Smooth muscle cell (in vitro differentiated cells): ENCODE results near the gene NID1. TPM values are rescaled to one million over a fixed set of nuclear protein-coding genes. Genes with fewer than 3 reads are reported as not detected.

Source experiments
- DNase-seq: peaks from one replicate; lab custom pipeline; 2025; ENCODE audit not compliant: unreplicated experiment; lab: John Stamatoyannopoulos, UW
- H2AFZ ChIP-seq: fragments of 200-600 bp; sonication (generic); 2 replicates; pipeline ENCODE4 v1.6.0; 2016; ENCODE audit warnings: antibody characterized with exemption, low read depth, mild to moderate bottlenecking
- H3F3A ChIP-seq: fragments of 200-600 bp; sonication (generic); 2 replicates; pipeline ENCODE4 v1.6.0; 2017; ENCODE audit warnings: antibody characterized with exemption, low read depth
- H3K27ac ChIP-seq: fragments of 200-600 bp; sonication (generic); 2 replicates; pipeline ENCODE4 v1.5.1; 2016; ENCODE audit warnings: low read depth, mild to moderate bottlenecking
- H3K27me3 ChIP-seq: fragments of 200-600 bp; sonication (generic); 2 replicates; pipeline ENCODE4 v1.6.1; 2016; ENCODE audit warnings: low read depth, mild to moderate bottlenecking
- H3K36me3 ChIP-seq: fragments of 200-600 bp; sonication (generic); 2 replicates; pipeline ENCODE4 v1.5.1; 2016; ENCODE audit warnings: low read depth
- H3K4me1 ChIP-seq: fragments of 200-600 bp; sonication (generic); 2 replicates; pipeline ENCODE4 v1.5.1; 2016; ENCODE audit warnings: low read depth
- H3K4me2 ChIP-seq: fragments of 200-600 bp; sonication (generic); 2 replicates; pipeline ENCODE4 v1.6.0; 2016; ENCODE audit warnings: mild to moderate bottlenecking
- H3K4me3 ChIP-seq: fragments of 200-600 bp; sonication (generic); 2 replicates; pipeline ENCODE4 v1.5.1; 2016; ENCODE audit warnings: mild to moderate bottlenecking
- H3K79me2 ChIP-seq: fragments of 200-600 bp; sonication (generic); 2 replicates; pipeline ENCODE4 v1.6.0; 2016; ENCODE audit warnings: low read depth, mild to moderate bottlenecking
- H3K9ac ChIP-seq: fragments of 200-600 bp; sonication (generic); 2 replicates; pipeline ENCODE4 v1.6.0; 2016; ENCODE audit warnings: low read depth
- H3K9me3 ChIP-seq: fragments of 200-600 bp; sonication (generic); replicated peaks from 2 replicates; pipeline ENCODE4 v1.5.1; 2016; ENCODE audit warnings: low read depth
- H4K20me1 ChIP-seq: fragments of 200-600 bp; sonication (generic); 2 replicates; pipeline ENCODE4 v1.6.0; 2016; ENCODE audit warnings: low read depth
- WGBS: methylation state at CpG from one replicate; pipeline ENCODE4 v1.1.7; 2016; ENCODE audit warnings: low lambda C conversion rate; 5-methylcytosine and 5-hydroxymethylcytosine counted together
- polyA plus RNA-seq: library from polyadenylated mRNA; unstranded; fragments of >200 nt; fragmentation: Nextera tagmentation; extraction: Ambion mirVana; gene quantifications from 2 replicates; pipeline ENCODE4 v1.2.1, GENCODE V29; 2016
- total RNA-seq: library from RNA; depleted of rRNA; stranded (reverse); fragments of >200 nt; gene quantifications from 2 replicates; pipeline ENCODE4 v1.2.3, GENCODE V29; 2014
- TF ChIP-seq, protein P1 (sequence below): fragments of 200-600 bp; sonication (generic); IDR thresholded peaks from 2 replicates; pipeline ENCODE4 v1.5.1; 2017; ENCODE audit warnings: borderline replicate concordance, mild to moderate bottlenecking, antibody characterized with exemption; ENCODE audit not compliant: insufficient read depth, poor library complexity, severe bottlenecking

Gene NID1
- total and polyA plus RNA-seq, 2 experiments from 2014 or later: 52.9 to 74.1 TPM

DNA sequence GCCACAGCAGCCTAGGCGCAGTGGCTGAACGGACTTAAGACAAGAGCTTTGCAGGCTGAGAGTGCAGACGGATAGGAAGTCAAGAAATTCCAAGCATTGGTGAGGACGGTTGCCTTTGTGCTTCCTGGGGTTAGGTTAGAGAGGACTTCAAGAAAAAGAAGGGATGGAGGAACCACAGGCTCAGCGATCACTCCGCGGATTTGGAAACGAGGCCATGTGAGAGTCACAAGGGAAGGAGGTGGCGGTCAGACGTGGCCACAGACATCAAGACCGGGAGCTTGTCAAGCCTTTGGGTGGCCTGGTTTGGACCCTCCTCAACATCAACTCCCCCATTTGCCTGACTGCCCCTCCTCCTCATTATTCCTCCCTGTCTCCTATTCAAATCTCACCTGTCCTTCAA, 62.3 kb downstream of the NID1 start:
- no peak overlapping the region for H3K4me2 ChIP-seq
- no peaks in the 10 kb centered on the region for H3K27me3 ChIP-seq
- no peak overlapping the region for H2AFZ ChIP-seq
- no peak overlapping the region for H3K27ac ChIP-seq
- H4K20me1 ChIP-seq: no peaks in the 10 kb centered on the region
- no peak overlapping the region for H3K4me3 ChIP-seq
- H3K79me2 ChIP-seq: no peaks in the 10 kb centered on the region
- TF ChIP-seq, protein P1, sequence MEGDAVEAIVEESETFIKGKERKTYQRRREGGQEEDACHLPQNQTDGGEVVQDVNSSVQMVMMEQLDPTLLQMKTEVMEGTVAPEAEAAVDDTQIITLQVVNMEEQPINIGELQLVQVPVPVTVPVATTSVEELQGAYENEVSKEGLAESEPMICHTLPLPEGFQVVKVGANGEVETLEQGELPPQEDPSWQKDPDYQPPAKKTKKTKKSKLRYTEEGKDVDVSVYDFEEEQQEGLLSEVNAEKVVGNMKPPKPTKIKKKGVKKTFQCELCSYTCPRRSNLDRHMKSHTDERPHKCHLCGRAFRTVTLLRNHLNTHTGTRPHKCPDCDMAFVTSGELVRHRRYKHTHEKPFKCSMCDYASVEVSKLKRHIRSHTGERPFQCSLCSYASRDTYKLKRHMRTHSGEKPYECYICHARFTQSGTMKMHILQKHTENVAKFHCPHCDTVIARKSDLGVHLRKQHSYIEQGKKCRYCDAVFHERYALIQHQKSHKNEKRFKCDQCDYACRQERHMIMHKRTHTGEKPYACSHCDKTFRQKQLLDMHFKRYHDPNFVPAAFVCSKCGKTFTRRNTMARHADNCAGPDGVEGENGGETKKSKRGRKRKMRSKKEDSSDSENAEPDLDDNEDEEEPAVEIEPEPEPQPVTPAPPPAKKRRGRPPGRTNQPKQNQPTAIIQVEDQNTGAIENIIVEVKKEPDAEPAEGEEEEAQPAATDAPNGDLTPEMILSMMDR: no peak
- 87% methylated on average over 9 of the region's 11 CpGs for WGBS
- DNase-seq: no peak
- no peaks in the 10 kb centered on the region for H3K4me1 ChIP-seq
- H3K9me3 ChIP-seq: no peaks in the 10 kb centered on the region
- H3K36me3 ChIP-seq: no peaks in the 10 kb centered on the region
- H3F3A ChIP-seq: peaks cover 21% of the 10 kb centered on the region
- H3K9ac ChIP-seq: no peak overlapping the region

DNA sequence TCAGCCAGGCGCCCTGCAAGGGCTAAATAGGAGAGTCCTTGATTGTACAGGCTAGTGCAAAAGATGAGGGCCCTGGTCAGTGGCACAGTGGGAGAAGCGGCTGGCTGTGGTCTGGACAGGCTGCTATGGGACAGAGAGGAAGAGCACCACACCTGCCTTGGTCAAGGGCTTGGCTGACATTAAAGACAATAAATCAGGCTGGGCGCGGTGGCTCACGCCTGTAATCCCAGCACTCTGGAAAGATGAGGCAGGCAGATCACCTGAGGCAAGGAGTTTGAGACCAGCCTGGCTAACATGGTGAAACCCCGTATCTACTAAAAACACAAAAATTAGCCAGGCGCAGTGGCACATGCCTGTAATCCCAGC, 62.9 kb downstream of the NID1 start:
- H3K9me3 ChIP-seq: no peaks in the 10 kb centered on the region
- no peaks in the 10 kb centered on the region for H4K20me1 ChIP-seq
- H3F3A ChIP-seq: peaks cover 21% of the 10 kb centered on the region
- no peak overlapping the region for H3K9ac ChIP-seq
- H3K4me1 ChIP-seq: no peaks in the 10 kb centered on the region
- no peaks in the 10 kb centered on the region for H3K36me3 ChIP-seq
- no peak overlapping the region for H3K4me3 ChIP-seq
- WGBS: 89% methylated on average over 7 of the region's 7 CpGs
- TF ChIP-seq, protein P1: no peak
- H3K27me3 ChIP-seq: no peaks in the 10 kb centered on the region
- H3K79me2 ChIP-seq: no peaks in the 10 kb centered on the region
- no peak for DNase-seq
- no peak overlapping the region for H2AFZ ChIP-seq
- no peak overlapping the region for H3K4me2 ChIP-seq
- peak overlapping the region; percentile 11 for H3K27ac ChIP-seq

DNA sequence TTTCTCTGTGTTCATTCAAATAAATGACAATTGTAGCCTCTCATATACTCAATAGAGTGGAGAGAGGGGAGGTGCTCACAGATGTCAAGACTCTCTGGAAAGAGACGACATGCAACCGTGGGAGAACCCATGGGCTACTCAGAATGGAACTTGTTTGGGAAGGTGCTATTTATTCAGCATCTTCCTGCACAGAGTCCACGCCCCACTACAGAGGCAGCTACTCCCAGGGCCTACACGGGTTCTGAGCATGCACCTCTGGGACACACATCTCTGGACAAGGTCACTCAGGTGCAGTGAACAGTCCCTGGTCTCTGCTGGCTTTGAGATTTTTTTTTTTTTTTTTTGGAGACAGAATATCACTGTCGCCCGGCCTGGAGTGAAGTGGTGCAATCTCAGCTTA, 64.1 kb downstream of the NID1 start:
- Histone ChIP-seq H4K20me1 (no peaks in the 10 kb centered on the region), H3K4me3 (no peak overlapping the region), H3K79me2 (no peaks in the 10 kb centered on the region), H3K36me3 (no peaks in the 10 kb centered on the region), H3K27me3 (no peaks in the 10 kb centered on the region), H3K9ac (no peak overlapping the region), H3K4me1 (no peaks in the 10 kb centered on the region), H3K27ac (no peak overlapping the region), H3K4me2 (no peak overlapping the region), H3F3A (peaks cover 21% of the 10 kb centered on the region), H2AFZ (no peak overlapping the region), H3K9me3 (no peaks in the 10 kb centered on the region)
- TF ChIP-seq, protein P1: no peak
- WGBS: 95% methylated on average over 6 of the region's 6 CpGs
- DNase-seq: no peak

DNA sequence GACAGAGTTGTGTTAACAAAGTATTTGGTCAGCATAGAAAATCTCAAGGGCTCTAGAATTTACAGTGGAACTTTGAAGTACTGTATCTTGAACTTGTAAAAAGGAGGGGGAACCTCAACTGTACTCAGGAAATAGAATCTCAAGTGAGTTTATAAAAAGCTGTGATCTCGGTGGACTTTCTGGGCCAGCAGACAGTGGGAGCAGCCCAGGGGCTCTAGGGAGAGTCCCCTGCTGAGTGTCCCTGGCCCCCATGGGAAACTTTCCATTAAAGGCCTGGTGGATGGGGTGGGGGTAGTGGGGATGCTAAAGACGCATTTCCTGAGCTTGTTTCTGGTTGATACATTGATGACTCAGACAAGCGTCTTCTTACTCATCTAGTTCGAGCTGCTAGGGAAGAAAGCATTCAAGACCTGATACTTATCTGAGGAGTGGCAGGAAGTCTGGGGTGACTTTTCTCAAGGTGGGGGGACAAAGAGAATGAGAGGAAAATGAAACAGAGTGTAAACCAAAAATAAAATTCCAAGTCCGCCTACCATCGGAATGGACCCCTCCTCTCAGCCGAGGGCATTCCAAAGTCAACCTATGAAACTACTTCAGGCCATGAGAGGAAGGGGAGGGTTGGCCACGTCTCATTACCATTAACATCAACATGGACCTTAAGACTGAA, 65.5 kb downstream of the NID1 start:
- Histone ChIP-seq H3K4me3 (no peak overlapping the region), H3K9me3 (no peaks in the 10 kb centered on the region), H3K27me3 (no peaks in the 10 kb centered on the region), H3K79me2 (no peaks in the 10 kb centered on the region), H3K27ac (peak overlapping the region; percentile 79), H3K36me3 (no peaks in the 10 kb centered on the region), H4K20me1 (no peaks in the 10 kb centered on the region), H3K4me2 (peak overlapping the region; percentile 30), H3K4me1 (no peaks in the 10 kb centered on the region), H2AFZ (no peak overlapping the region), H3F3A (peaks cover 10% of the 10 kb centered on the region), H3K9ac (peak overlapping the region; percentile 70)
- WGBS: 22% methylated on average over 8 of the region's 8 CpGs
- DNase-seq: no peak
- TF ChIP-seq, protein P1: no peak
